ENCODE measurements around the gene NOP14. TPM values are rescaled to one million over a fixed set of nuclear protein-coding genes. Genes with fewer than 3 reads are reported as not detected.

Gene NOP14
- polyA plus RNA-seq, 6 donors from 2014 or later, result 0.73 to 17.7 (median 8.3) TPM

DNA sequence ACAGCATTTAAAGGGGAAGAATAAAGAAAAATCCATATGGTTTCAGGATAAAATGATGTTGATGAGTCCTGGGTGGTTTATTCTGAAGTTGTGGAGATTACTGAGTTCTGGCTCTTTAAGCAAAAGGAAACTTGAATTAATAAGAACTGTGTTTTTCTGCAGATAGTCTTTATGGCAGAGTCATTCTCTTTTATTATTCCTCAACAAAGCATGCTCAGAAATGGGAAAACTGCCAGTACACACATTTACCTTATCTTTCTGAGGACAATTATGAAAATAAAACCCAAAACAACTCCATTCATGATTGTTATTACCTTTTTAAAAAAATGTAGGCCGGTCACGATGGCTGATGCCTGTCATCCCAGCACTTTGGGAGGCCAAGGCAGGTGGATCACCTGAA, 61.1 kb downstream of the NOP14 start:
- no peaks in the 10 kb centered on the region for H3K9me3 Mint-ChIP-seq
- peaks cover 5 to 12% (median 9%) of the 10 kb centered on the region in 3 donors for H3K4me1 Mint-ChIP-seq
- H3K27me3 Mint-ChIP-seq, result no peaks in the 10 kb centered on the region
- DNase-seq (no peak), ATAC-seq (ENCODE audit: low read depth in 2 of 2) (no peak)
- H3K27ac Mint-ChIP-seq, result peak overlapping the region in 3 of 6 donors; percentile 4 to 84 (median 47)
- no peak overlapping the region for H3K4me3 Mint-ChIP-seq
- peaks cover 22 to 23% of the 10 kb centered on the region in 2 donors for H3K36me3 Mint-ChIP-seq

DNA sequence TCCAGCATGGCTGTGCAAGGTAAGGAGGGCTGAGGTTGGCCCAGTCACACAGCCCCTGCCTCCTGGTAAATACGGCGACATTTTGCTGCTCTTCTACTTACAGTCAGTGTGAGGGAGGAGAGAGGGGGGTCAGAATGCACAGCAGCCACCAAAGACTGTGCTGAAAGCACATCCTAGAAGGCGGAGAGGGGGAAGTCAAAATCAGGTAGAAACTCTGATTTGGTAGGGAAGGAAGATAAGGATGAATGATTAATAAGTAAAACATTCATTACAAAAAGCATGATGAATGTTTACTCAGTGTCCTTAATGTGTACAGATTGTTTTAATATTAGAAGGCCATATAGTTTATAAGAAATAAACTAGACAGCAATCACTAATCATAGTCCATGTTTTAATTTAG, 62.0 kb downstream of the NOP14 start:
- Mint-ChIP-seq H3K27me3 (no peaks in the 10 kb centered on the region), H3K4me3 (no peak overlapping the region), H3K27ac (peak overlapping the region in 5 of 6 donors; percentile 34 to 84 (median 75)), H3K36me3 (peaks cover 22 to 23% of the 10 kb centered on the region in 2 donors), H3K9me3 (no peaks in the 10 kb centered on the region), H3K4me1 (peaks cover 5 to 9% (median 7%) of the 10 kb centered on the region in 3 donors)
- DNase-seq (no peak), ATAC-seq (ENCODE audit: low read depth in 2 of 2) (no peak)

DNA sequence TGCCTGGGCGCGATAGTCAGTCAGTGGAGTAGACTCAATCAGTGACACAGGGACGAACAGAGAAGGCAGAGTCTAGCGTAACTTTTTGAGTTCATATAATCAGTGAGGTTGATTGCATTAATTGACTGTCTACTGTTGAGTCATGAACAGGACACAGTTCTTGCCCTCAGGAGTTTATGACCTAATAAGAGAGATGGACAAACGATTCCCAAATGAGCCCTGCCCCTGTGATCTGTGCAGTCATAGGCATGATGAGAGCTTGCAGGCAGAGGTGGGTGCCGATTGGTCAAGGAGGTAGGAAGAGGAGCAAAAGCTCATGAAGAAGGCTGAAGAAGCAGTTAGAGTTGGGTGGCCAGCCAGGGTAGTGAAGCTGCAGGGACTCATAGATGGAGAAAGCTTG, 62.5 kb downstream of the NOP14 start:
- Mint-ChIP-seq H3K36me3 (peaks cover 22 to 23% of the 10 kb centered on the region in 2 donors), H3K4me3 (no peak overlapping the region), H3K9me3 (no peaks in the 10 kb centered on the region), H3K27ac (peak overlapping the region in 4 of 6 donors; percentile 30 to 84 (median 46)), H3K27me3 (no peaks in the 10 kb centered on the region), H3K4me1 (peaks cover 4 to 7% (median 5%) of the 10 kb centered on the region in 3 donors)
- DNase-seq, result no peak
- ATAC-seq (ENCODE audit: low read depth in 2 of 2), result no peak

DNA sequence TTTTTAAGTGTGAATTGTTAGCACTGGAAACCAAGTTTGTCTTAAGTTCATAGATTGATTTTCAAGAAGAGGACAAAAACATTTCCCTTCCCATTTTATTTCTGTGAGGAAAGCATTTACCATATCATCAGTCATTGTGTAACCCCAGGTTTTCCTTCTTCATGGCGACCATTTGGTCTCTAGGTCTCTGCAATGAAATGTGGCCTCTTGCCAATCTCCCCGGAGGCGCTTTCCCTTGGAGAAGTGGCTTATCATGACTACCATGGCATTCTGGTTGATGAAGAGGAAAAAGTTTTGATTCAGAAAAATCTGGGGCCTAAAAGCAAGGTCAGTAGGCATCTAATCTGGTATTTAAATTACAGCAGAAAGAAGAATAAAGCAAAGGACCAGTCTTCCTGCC, 65.2 kb downstream of the NOP14 start:
- Mint-ChIP-seq H3K4me3 (no peak overlapping the region), H3K27me3 (no peaks in the 10 kb centered on the region), H3K4me1 (peaks cover 0 to 10% (median 7%) of the 10 kb centered on the region in 3 donors), H3K27ac (peak overlapping the region in 2 of 6 donors; percentile 47 to 69), H3K36me3 (peaks cover 22 to 23% of the 10 kb centered on the region in 2 donors), H3K9me3 (no peaks in the 10 kb centered on the region)
- ATAC-seq (ENCODE audit: low read depth in 2 of 2) (no peak), DNase-seq (no peak)

DNA sequence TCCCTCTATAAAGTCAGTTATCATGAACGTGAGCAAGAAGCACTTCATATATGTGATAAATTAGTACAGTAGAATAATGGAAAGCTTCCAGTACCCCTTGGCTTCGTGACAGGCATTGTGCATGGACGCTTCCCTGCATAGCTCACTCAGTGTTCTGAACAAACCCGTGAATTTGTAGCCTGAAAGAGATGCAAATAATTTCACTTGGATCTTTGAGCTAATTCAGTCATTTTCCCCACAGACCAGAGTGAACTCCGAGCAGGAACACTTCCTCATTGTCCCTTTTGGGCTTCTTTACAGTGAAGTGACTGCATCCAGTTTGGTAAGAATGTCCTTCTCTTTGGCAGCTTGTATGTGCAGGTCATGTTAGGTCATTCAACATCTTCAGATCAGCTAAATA, 69.4 kb downstream of the NOP14 start:
- no peak for DNase-seq
- Mint-ChIP-seq H3K4me1 (peaks cover 6 to 12% (median 11%) of the 10 kb centered on the region in 3 donors), H3K27me3 (no peaks in the 10 kb centered on the region), H3K36me3 (peaks cover 10 to 15% of the 10 kb centered on the region in 2 donors), H3K9me3 (no peaks in the 10 kb centered on the region), H3K4me3 (no peak overlapping the region), H3K27ac (no peak overlapping the region)
- ATAC-seq (ENCODE audit: low read depth in 2 of 2), result no peak

DNA sequence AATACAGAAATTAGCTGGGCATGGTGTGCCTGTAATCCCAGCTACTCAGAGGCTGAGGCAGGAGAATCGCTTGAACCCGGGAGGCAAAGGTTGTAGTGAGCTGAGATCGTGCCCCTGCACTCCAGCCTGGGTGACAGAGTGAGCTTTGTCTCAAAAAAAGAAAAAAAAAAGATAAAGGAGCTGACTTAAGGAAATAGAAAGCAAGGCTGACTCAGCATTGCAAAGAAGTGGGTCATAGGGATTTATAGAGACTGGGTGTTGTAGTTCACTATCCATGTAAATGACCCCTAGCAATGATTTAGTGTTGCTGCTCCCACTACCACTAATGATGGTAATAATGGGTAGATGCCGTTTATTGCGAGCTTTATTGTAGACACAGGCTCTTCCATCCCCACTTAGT, 71.9 kb downstream of the NOP14 start:
- Mint-ChIP-seq H3K27ac (peak overlapping the region in 4 of 6 donors; percentile 26 to 81 (median 50)), H3K4me1 (peaks cover 13 to 19% (median 14%) of the 10 kb centered on the region in 3 donors), H3K27me3 (no peaks in the 10 kb centered on the region), H3K4me3 (no peak overlapping the region), H3K9me3 (no peaks in the 10 kb centered on the region), H3K36me3 (peaks cover 8 to 21% of the 10 kb centered on the region in 2 donors)
- DNase-seq (no peak), ATAC-seq (ENCODE audit: low read depth in 2 of 2) (no peak)

DNA sequence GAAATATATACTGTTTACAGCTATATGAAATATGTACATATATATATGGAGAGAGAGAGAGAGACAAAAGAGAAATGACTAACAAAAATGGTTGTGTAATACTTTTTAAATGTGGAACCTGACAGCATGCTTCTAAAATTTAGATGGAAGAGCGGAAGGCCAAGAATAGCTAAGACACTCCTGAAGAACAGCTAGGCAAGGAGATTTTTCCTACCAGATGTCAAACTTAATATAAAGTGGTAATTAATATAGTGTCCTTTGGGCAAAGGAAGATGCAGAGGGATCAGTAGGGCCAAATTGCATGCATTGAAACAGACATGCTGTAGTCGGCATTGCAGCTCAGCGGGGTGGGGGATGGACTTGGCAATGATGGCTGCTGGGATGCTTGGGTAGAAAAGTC, 74.3 kb downstream of the NOP14 start:
- Mint-ChIP-seq H3K4me1 (peaks cover 11 to 26% (median 14%) of the 10 kb centered on the region in 3 donors), H3K27me3 (no peaks in the 10 kb centered on the region), H3K9me3 (no peaks in the 10 kb centered on the region), H3K27ac (peak overlapping the region in 2 of 6 donors; percentile 1 to 72), H3K36me3 (peaks cover 18 to 32% of the 10 kb centered on the region in 2 donors), H3K4me3 (no peak overlapping the region)
- DNase-seq (no peak), ATAC-seq (ENCODE audit: low read depth in 2 of 2) (no peak)

Other genes with a start within 250 kb of the NOP14 start
- 10 to 100 TPM; 25.4 to 36.2 (median 35.3) TPM for gene TNIP2, start 207.1 kb downstream of the NOP14 start, polyA plus RNA-seq (ENCODE audit: low read depth in 6 of 6)
- 10 to 100 TPM; 14.3 to 91.1 (median 28.7) TPM for gene SH3BP2, start 170.3 kb downstream of the NOP14 start, polyA plus RNA-seq (ENCODE audit: low read depth in 6 of 6)
- 100 to 1,000 TPM; 325 to 440 (median 349) TPM for gene ADD1, start 119.6 kb downstream of the NOP14 start, polyA plus RNA-seq (ENCODE audit: low read depth in 6 of 6)
- 1 to 10 TPM in 2 of 6 donors, under 1 TPM in 3, not detected in 1; 0.86 to 1.8 (median 0.96) TPM for gene GRK4, start 165 bp upstream of the NOP14 start, polyA plus RNA-seq (ENCODE audit: low read depth in 6 of 6)
- gene HTT-AS, start 111.1 kb upstream of the NOP14 start, polyA plus RNA-seq (ENCODE audit: low read depth in 6 of 6), result not detected
- gene HTT, start 111.3 kb upstream of the NOP14 start, polyA plus RNA-seq (ENCODE audit: low read depth in 6 of 6), result 10 to 100 TPM in 4 of 6 donors, 1 to 10 TPM in 2; 8.7 to 15.4 (median 11.0) TPM